GM19025 (cell line): ENCODE measurements around the gene KDM4B.

ENCODE experiments used
- ATAC-seq: cut with Tn5 transposase; IDR thresholded peaks from one replicate; pipeline ENCODE4 v1.9.1; 2021; ENCODE audit warnings: mild to moderate bottlenecking, low read depth, moderate library complexity; ENCODE audit not compliant: unreplicated experiment

KDM4B gene

GRCh38 chr19:5130371-5131030 lies 161.6 kb downstream of the KDM4B start:
- ATAC-seq, result peak; percentile 33

GRCh38 chr19:5131031-5131505 lies 162.2 kb downstream of the KDM4B start:
- peak; percentile 20 for ATAC-seq

- no peak for ATAC-seq
Observed at GRCh38 chr19:5131506-5132205, 162.7 kb downstream of the KDM4B start.

- no peak for ATAC-seq
Observed at GRCh38 chr19:5132206-5132560, 163.3 kb downstream of the KDM4B start.

GRCh38 chr19:5132698-5133651 lies 164.1 kb downstream of the KDM4B start:
- no peak for ATAC-seq

GRCh38 chr19:5133986-5134595 lies 165.2 kb downstream of the KDM4B start:
- no peak for ATAC-seq

GRCh38 chr19:5134691-5135090 lies 165.8 kb downstream of the KDM4B start:
- no peak for ATAC-seq

- ATAC-seq, result no peak
Observed at GRCh38 chr19:5136073-5136855, 167.4 kb downstream of the KDM4B start.

GRCh38 chr19:5137114-5137513 lies 168.2 kb downstream of the KDM4B start:
- no peak for ATAC-seq

- no peak for ATAC-seq
Observed at GRCh38 chr19:5137571-5138124, 168.7 kb downstream of the KDM4B start.

GRCh38 chr19:5138606-5139582 lies 170.0 kb downstream of the KDM4B start:
- ATAC-seq, result peak; percentile 62

GRCh38 chr19:5139583-5140325 lies 170.8 kb downstream of the KDM4B start:
- no peak for ATAC-seq

- no peak for ATAC-seq
Observed at GRCh38 chr19:5141129-5141849, 172.4 kb downstream of the KDM4B start.

GRCh38 chr19:5141850-5142724 lies 173.2 kb downstream of the KDM4B start:
- no peak for ATAC-seq

GRCh38 chr19:5142725-5143097 lies 173.8 kb downstream of the KDM4B start:
- ATAC-seq, result no peak
